Neuronal stem cell (in vitro differentiated cells): Measurements from ENCODE around the gene TMEM201.

ENCODE experiments used
- DNase-seq: peaks from one replicate; pipeline ENCODE4 v3.0.0-alpha.2; 2013; ENCODE audit warnings: low spot score
- H2AFZ ChIP-seq: one replicate; pipeline ENCODE4 v1.6.1; 2013; ENCODE audit warnings: mild to moderate bottlenecking, low read length, inconsistent platforms
- H2AK5ac ChIP-seq: 2 replicates; pipeline ENCODE4 v1.6.1; 2013; ENCODE audit warnings: low read depth, mild to moderate bottlenecking, inconsistent platforms, low read length, moderate library complexity, mixed read lengths
- H2BK120ac ChIP-seq: 2 replicates; pipeline ENCODE4 v1.6.1; 2013; ENCODE audit warnings: low read depth, mild to moderate bottlenecking, inconsistent platforms, low read length, moderate library complexity, mixed read lengths
- H2BK12ac ChIP-seq: one replicate; pipeline ENCODE4 v1.6.1; 2013; ENCODE audit warnings: low read length, inconsistent platforms
- H2BK15ac ChIP-seq: 2 replicates; pipeline ENCODE4 v1.6.1; 2013; ENCODE audit warnings: mild to moderate bottlenecking, low read length, inconsistent platforms, mixed read lengths
- H2BK5ac ChIP-seq: one replicate; pipeline ENCODE4 v1.6.1; 2013; ENCODE audit warnings: inconsistent platforms, mild to moderate bottlenecking, low read length, moderate library complexity
- H3K14ac ChIP-seq: one replicate; pipeline ENCODE4 v1.6.1; 2013; ENCODE audit warnings: low read length, inconsistent platforms
- H3K18ac ChIP-seq: 2 replicates; pipeline ENCODE4 v1.6.1; 2013; ENCODE audit warnings: low read length, inconsistent platforms
- H3K23ac ChIP-seq: 2 replicates; pipeline ENCODE4 v1.6.1; 2013; ENCODE audit warnings: low read depth, mild to moderate bottlenecking, mixed read lengths, low read length, inconsistent platforms; ENCODE audit not compliant: poor library complexity
- H3K27ac ChIP-seq: replicated peaks from 3 replicates; pipeline ENCODE4 v1.5.1; 2013; ENCODE audit warnings: low read length, inconsistent platforms
- H3K27me3 ChIP-seq, 3 experiments: 2 replicates each; pipeline ENCODE4 v1.6.1; 2013; ENCODE audit warnings: low read length in 3 of 3, mild to moderate bottlenecking in 2 of 3, inconsistent platforms in 1 of 3, low read depth in 1 of 3, mixed read lengths in 1 of 3, moderate library complexity in 1 of 3; ENCODE audit not compliant: control insufficient read depth in 3 of 3, insufficient read depth in 3 of 3
- H3K36me3 ChIP-seq, 2 donors: replicated peaks in 1 of 2; 2 replicates each; pipeline ENCODE4 v1.6.1; 2013; ENCODE audit warnings: low read length in 2 of 2; ENCODE audit not compliant: control insufficient read depth in 2 of 2, insufficient read depth in 2 of 2
- H3K4ac ChIP-seq: 2 replicates; pipeline ENCODE4 v1.6.1; 2013; ENCODE audit warnings: inconsistent platforms, mild to moderate bottlenecking, low read length, moderate library complexity
- H3K4me1 ChIP-seq, 2 donors: 1 replicate in 1 of 2; 2 replicates in 1 of 2; pipeline ENCODE4 v1.6.1; 2013; ENCODE audit warnings: low read length in 2 of 2, low read depth in 1 of 2; ENCODE audit not compliant: control insufficient read depth in 2 of 2, insufficient read depth in 1 of 2
- H3K4me2 ChIP-seq: one replicate; pipeline ENCODE4 v1.6.1; 2013; ENCODE audit warnings: mild to moderate bottlenecking, low read length, inconsistent platforms; ENCODE audit not compliant: insufficient read depth, poor library complexity, severe bottlenecking
- H3K4me3 ChIP-seq, 2 donors: 2 replicates each; pipeline ENCODE4 v1.5.1; 2013; ENCODE audit warnings: low read length in 2 of 2, mild to moderate bottlenecking in 2 of 2, inconsistent platforms in 1 of 2, moderate library complexity in 1 of 2
- H3K79me1 ChIP-seq: one replicate; pipeline ENCODE4 v1.6.1; 2013; ENCODE audit warnings: low read depth, mild to moderate bottlenecking, inconsistent platforms, low read length, moderate library complexity
- H3K9ac ChIP-seq: one replicate; pipeline ENCODE4 v1.6.1; 2013; ENCODE audit warnings: mild to moderate bottlenecking, low read depth, low read length, inconsistent platforms; ENCODE audit not compliant: poor library complexity
- H3K9me3 ChIP-seq, 2 donors: replicated peaks in 1 of 2; 2 replicates each; pipeline versions ENCODE3 to v1.6.1; 2013; ENCODE audit warnings: low read length in 2 of 2, mild to moderate bottlenecking in 2 of 2, inconsistent platforms in 1 of 2, low read depth in 1 of 2, mixed read lengths in 1 of 2, moderate library complexity in 1 of 2; ENCODE audit not compliant: control insufficient read depth in 2 of 2, insufficient read depth in 1 of 2
- H4K8ac ChIP-seq: one replicate; pipeline ENCODE4 v1.6.1; 2013; ENCODE audit warnings: low read depth, mild to moderate bottlenecking, inconsistent platforms, low read length, moderate library complexity
- H4K91ac ChIP-seq: one replicate; pipeline ENCODE4 v1.6.1; 2013; ENCODE audit warnings: low read length, low read depth, mild to moderate bottlenecking, inconsistent platforms; ENCODE audit not compliant: poor library complexity
- WGBS, 2 donors: extraction: QIAGEN DNeasy Blood & Tissue Kit; methylation state at CpG; one replicate each; pipeline ENCODE4 v1.1.7; 2013; ENCODE audit warnings: missing lambda C conversion rate in 2 of 2, mixed read lengths in 1 of 2; ENCODE audit not compliant: insufficient read length in 2 of 2, insufficient replicate concordance in 1 of 2; ENCODE audit errors: extremely low coverage in 2 of 2; 5-methylcytosine and 5-hydroxymethylcytosine counted together

TMEM201 gene

GRCh38 chr1:9659328-9659727, 70.6 kb downstream of the TMEM201 start:
- H3K18ac ChIP-seq, result no peak overlapping the region
- no CpG with 5 or more reads among the region's 5 CpGs for WGBS, 2 donors
- DNase-seq, result no peak

GRCh38 chr1:9663257-9663656, 74.5 kb downstream of the TMEM201 start:
- no peak overlapping the region for H4K91ac ChIP-seq
- no peaks in the 10 kb centered on the region for H3K4me1 ChIP-seq
- H2AK5ac ChIP-seq, result no peak overlapping the region
- H3K18ac ChIP-seq, result no peak overlapping the region
- no peak overlapping the region for H3K14ac ChIP-seq
- no peak overlapping the region for H3K27ac ChIP-seq
- H2BK12ac ChIP-seq, result no peak overlapping the region
- no peak for DNase-seq
- no peak overlapping the region for H2BK15ac ChIP-seq
- no CpG with 5 or more reads among the region's 6 CpGs for WGBS, 2 donors
- no peak overlapping the region for H4K8ac ChIP-seq
- no peaks in the 10 kb centered on the region for H3K36me3 ChIP-seq
- no peaks in the 10 kb centered on the region for H3K79me1 ChIP-seq
- no peak overlapping the region for H3K9ac ChIP-seq
- no peak overlapping the region for H2AFZ ChIP-seq
- no peaks in the 10 kb centered on the region for H3K9me3 ChIP-seq
- no peak overlapping the region for H3K4me2 ChIP-seq
- no peak overlapping the region for H2BK5ac ChIP-seq
- H3K27me3 ChIP-seq, result peaks cover 0 to 20% (median 0%) of the 10 kb centered on the region in 3 experiments
- no peak overlapping the region for H3K4ac ChIP-seq
- H3K4me3 ChIP-seq, result no peak overlapping the region
- H2BK120ac ChIP-seq, result no peak overlapping the region
- no peak overlapping the region for H3K23ac ChIP-seq

More at GRCh38 chr1:9659328-9659727, 70.6 kb downstream of the TMEM201 start:
- Histone ChIP-seq H3K27me3 (peaks cover 0 to 46% (median 0%) of the 10 kb centered on the region in 3 experiments), H3K79me1 (no peaks in the 10 kb centered on the region), H3K36me3 (no peaks in the 10 kb centered on the region), H3K4me1 (no peaks in the 10 kb centered on the region), H2BK120ac (no peak overlapping the region), H3K14ac (no peak overlapping the region), H3K4me2 (peak overlapping the region; percentile 18), H2BK15ac (no peak overlapping the region), H2BK5ac (no peak overlapping the region), H2BK12ac (no peak overlapping the region), H3K9me3 (no peaks in the 10 kb centered on the region), H2AFZ (no peak overlapping the region), H3K23ac (no peak overlapping the region), H2AK5ac (no peak overlapping the region), H3K27ac (no peak overlapping the region), H3K4me3 (no peak overlapping the region), H3K9ac (no peak overlapping the region), H4K91ac (no peak overlapping the region), H3K4ac (no peak overlapping the region), H4K8ac (no peak overlapping the region)
